ENCODE data around the gene MLC1. TPM values are rescaled to one million over a fixed set of nuclear protein-coding genes. Genes with fewer than 3 reads are reported as not detected.

MLC1 gene
- total and polyA plus RNA-seq, 4 donors: 0.65 to 2.6 (median 0.77) TPM

GRCh38 chr22:50019316-50019715 is 65.9 kb downstream of the MLC1 start:
- Histone ChIP-seq H3K27ac (ENCODE audit: low read depth in 1 of 2, low read length in 1 of 2) (no peak overlapping the region), H3K9me3 (ENCODE audit: control insufficient read depth in 4 of 4, insufficient read depth in 3 of 4, low read length in 3 of 4) (peaks cover 0 to 7% (median under 1%) of the 10 kb centered on the region in 4 donors), H3K4me1 (ENCODE audit: control insufficient read depth in 5 of 5, insufficient read depth in 5 of 5, low read length in 5 of 5) (peaks cover 0 to 8% (median 0%) of the 10 kb centered on the region in 5 donors), H3K36me3 (ENCODE audit: control insufficient read depth in 4 of 4, insufficient read depth in 4 of 4, low read length in 4 of 4) (no peaks in the 10 kb centered on the region), H3K27me3 (ENCODE audit: control insufficient read depth in 3 of 3, insufficient read depth in 3 of 3, low read length in 2 of 3) (peaks cover 2 to 28% (median 13%) of the 10 kb centered on the region in 3 donors), H3K9ac (ENCODE audit: insufficient read depth in 1 of 2, low read length in 2 of 2) (no peak overlapping the region), H3K4me3 (no peak overlapping the region)
- DNase-seq: no peak
- no peak for ATAC-seq (ENCODE audit: insufficient read depth, low FRiP score)
- TF ChIP-seq CTCF (IDR thresholded peaks at IDR 0.05; ENCODE audit: control extremely low read depth, extremely low read depth): no peak
- 58 to 62% methylated on average over 3 of the region's 3 CpGs for WGBS, 2 donors

GRCh38 chr22:50018608-50019285 is 66.5 kb downstream of the MLC1 start:
- WGBS, 2 donors: 53 to 57% methylated on average over 11 of the region's 11 CpGs
- Histone ChIP-seq H3K27ac (ENCODE audit: low read depth in 1 of 2, low read length in 1 of 2) (no peak overlapping the region), H3K27me3 (ENCODE audit: control insufficient read depth in 3 of 3, insufficient read depth in 3 of 3, low read length in 2 of 3) (peaks cover 8 to 34% (median 16%) of the 10 kb centered on the region in 3 donors), H3K9ac (ENCODE audit: insufficient read depth in 1 of 2, low read length in 2 of 2) (no peak overlapping the region), H3K4me3 (no peak overlapping the region), H3K36me3 (ENCODE audit: control insufficient read depth in 4 of 4, insufficient read depth in 4 of 4, low read length in 4 of 4) (no peaks in the 10 kb centered on the region), H3K4me1 (ENCODE audit: control insufficient read depth in 5 of 5, insufficient read depth in 5 of 5, low read length in 5 of 5) (peaks cover 0 to 8% (median 0%) of the 10 kb centered on the region in 5 donors), H3K9me3 (ENCODE audit: control insufficient read depth in 4 of 4, insufficient read depth in 3 of 4, low read length in 3 of 4) (peaks cover 0 to 12% (median under 1%) of the 10 kb centered on the region in 4 donors)
- no peak for ATAC-seq (ENCODE audit: insufficient read depth, low FRiP score)
- no peak for DNase-seq
- TF ChIP-seq CTCF (IDR thresholded peaks at IDR 0.05; ENCODE audit: control extremely low read depth, extremely low read depth): no peak

- Histone ChIP-seq H3K27me3 (ENCODE audit: control insufficient read depth in 3 of 3, insufficient read depth in 3 of 3, low read length in 2 of 3) (peaks cover 8 to 43% (median 16%) of the 10 kb centered on the region in 3 donors), H3K27ac (ENCODE audit: low read depth in 1 of 2, low read length in 1 of 2) (no peak overlapping the region), H3K36me3 (ENCODE audit: control insufficient read depth in 4 of 4, insufficient read depth in 4 of 4, low read length in 4 of 4) (no peaks in the 10 kb centered on the region), H3K4me3 (no peak overlapping the region), H3K9me3 (ENCODE audit: control insufficient read depth in 4 of 4, insufficient read depth in 3 of 4, low read length in 3 of 4) (peaks cover 0 to 12% (median under 1%) of the 10 kb centered on the region in 4 donors), H3K4me1 (ENCODE audit: control insufficient read depth in 5 of 5, insufficient read depth in 5 of 5, low read length in 5 of 5) (peaks cover 0 to 8% (median 0%) of the 10 kb centered on the region in 5 donors), H3K9ac (ENCODE audit: insufficient read depth in 1 of 2, low read length in 2 of 2) (no peak overlapping the region)
- ATAC-seq (ENCODE audit: insufficient read depth, low FRiP score) (no peak), DNase-seq (no peak)
- no peak for TF ChIP-seq CTCF (IDR thresholded peaks at IDR 0.05; ENCODE audit: control extremely low read depth, extremely low read depth)
- WGBS, 2 donors: 87 to 91% methylated on average over 6 of the region's 6 CpGs
Observed at GRCh38 chr22:50017701-50018224, 67.5 kb downstream of the MLC1 start.

Measured in lung (tissue), 12 donors.